K562 (cell line): ENCODE measurements around the gene TRIM25. TPM values are rescaled to one million over a fixed set of nuclear protein-coding genes. Genes with fewer than 3 reads are reported as not detected.

ENCODE experiments used
- ATAC-seq: fragments of 200-7000 bp; cut with Tn5 transposase; 3 replicates; pipeline ENCODE4 v1.9.1; 2020; ENCODE audit warnings: moderate library complexity
- BruUV-seq: library from RNA; stranded (reverse); fragments of 400-500 nt; replicated peaks from 2 replicates; lab custom pipeline; 2021; lab: Mats Ljungman, UMichigan
- CTCF ChIA-PET: fragments of 300-600 bp; formaldehyde crosslinking; extraction: SDS; loops from one replicate; lab custom pipeline; 2021; ENCODE audit warnings: low intra/inter-chr PET ratio; lab: Yijun Ruan, JAX
- POLR2A ChIA-PET: fragments of 300-600, 350-650 bp; sonication (Branson Sonifier 250); formaldehyde crosslinking; extraction: SDS; loops from one replicate; lab custom pipeline; 2021; ENCODE audit warnings: antibody characterized with exemption, inconsistent platforms; lab: Yijun Ruan, JAX
- DNase-seq, 4 experiments: peaks; one replicate each; pipeline versions ENCODE4 v3.0.0 to v3.0.0-alpha.2; 2011 to 2018; ENCODE audit warnings: low spot score in 3 of 4, mixed read lengths in 3 of 4; ENCODE audit errors: extremely low read depth in 1 of 4
- FAIRE-seq: peaks from 2 replicates; lab custom pipeline; 2011; peaks lifted over from hg19 to GRCh38; lab: Jason Lieb, UNC
- H2AFZ ChIP-seq: 2 replicates; pipeline ENCODE4 v1.6.0; 2011; ENCODE audit warnings: low read depth, low read length, control low read depth, inconsistent platforms
- H3K27ac ChIP-seq: fragments of 200-600 bp; 3 replicates; pipeline ENCODE4 v1.8.0; 2011; ENCODE audit warnings: low read depth, mild to moderate bottlenecking, control low read depth, inconsistent platforms, low read length, moderate library complexity, mixed read lengths; ENCODE audit errors: extremely low read depth
- H3K27me3 ChIP-seq, 2 experiments: fragments of 300-600 bp in 1 of 2; 2 replicates in 1 of 2; 3 replicates in 1 of 2; pipeline versions ENCODE4 v1.6.0 to v1.8.0; 2011; ENCODE audit warnings: inconsistent platforms in 2 of 2, low read length in 2 of 2, mild to moderate bottlenecking in 1 of 2, mixed read lengths in 1 of 2, moderate library complexity in 1 of 2; ENCODE audit not compliant: control insufficient read depth in 2 of 2, insufficient read depth in 2 of 2
- H3K36me3 ChIP-seq: fragments of 300-600 bp; 3 replicates; pipeline ENCODE4 v1.8.0; 2011; ENCODE audit warnings: mild to moderate bottlenecking, low read length, inconsistent platforms; ENCODE audit not compliant: control insufficient read depth, insufficient read depth
- H3K4me1 ChIP-seq, 2 experiments: fragments of 200-600 bp in 1 of 2; replicated peaks in 1 of 2; 2 replicates in 1 of 2; 3 replicates in 1 of 2; pipeline versions ENCODE4 v1.5.1 to v1.8.0; 2011; ENCODE audit warnings: inconsistent platforms in 2 of 2, low read length in 2 of 2, mild to moderate bottlenecking in 1 of 2, mixed read lengths in 1 of 2, moderate library complexity in 1 of 2; ENCODE audit not compliant: control insufficient read depth in 2 of 2, insufficient read depth in 2 of 2
- H3K4me2 ChIP-seq: 2 replicates; pipeline ENCODE4 v1.6.1; 2011; ENCODE audit warnings: low read length, control low read depth, inconsistent platforms, mixed read lengths; ENCODE audit not compliant: insufficient read depth
- H3K4me3 ChIP-seq: fragments of 200-600 bp; sonication (generic), shearing (Covaris generic); 2 replicates; pipeline ENCODE4 v1.5.1; 2016; ENCODE audit warnings: control low read depth, inconsistent platforms
- H3K79me2 ChIP-seq: fragments of 200-600 bp; 3 replicates; pipeline ENCODE4 v1.8.0; 2011; ENCODE audit warnings: low read length, inconsistent platforms; ENCODE audit not compliant: control insufficient read depth, insufficient read depth
- H3K9ac ChIP-seq, 2 experiments: 2 replicates each; pipeline versions ENCODE4 v1.6.0 to v1.6.1; 2011; ENCODE audit warnings: low read depth in 2 of 2, low read length in 2 of 2, control low read depth in 1 of 2, inconsistent platforms in 1 of 2, mild to moderate bottlenecking in 1 of 2, mixed read lengths in 1 of 2; ENCODE audit not compliant: insufficient read depth in 1 of 2
- H3K9me1 ChIP-seq: one replicate; pipeline ENCODE4 v1.6.0; 2011; ENCODE audit warnings: inconsistent platforms, mild to moderate bottlenecking, low read length, moderate library complexity; ENCODE audit not compliant: control insufficient read depth, insufficient read depth
- H3K9me3 ChIP-seq: replicated peaks from 2 replicates; pipeline ENCODE4 v1.5.1; 2011; ENCODE audit warnings: low read depth, low read length, inconsistent platforms; ENCODE audit not compliant: control insufficient read depth, insufficient read depth
- H4K20me1 ChIP-seq: replicated peaks from 2 replicates; pipeline ENCODE4 v1.6.1; 2011; ENCODE audit warnings: low read length, inconsistent platforms, mixed read lengths; ENCODE audit not compliant: control insufficient read depth, insufficient read depth
- BCL6 ChIP-seq: fragments of 250-450 bp; sonication (Bioruptor Pico); IDR thresholded peaks from 2 replicates; pipeline ENCODE4 v1.4.0; 2020
- TSC22D4 ChIP-seq: fragments of 450-650 bp; IDR thresholded peaks from 2 replicates; pipeline ENCODE4 v1.6.1; 2016; ENCODE audit warnings: missing genetic modification characterization, missing biosample characterization, control low read depth
- ZNF609 ChIP-seq: sonication (generic); formaldehyde crosslinking; IDR thresholded peaks from 2 replicates; pipeline ENCODE4 v1.8.1; 2023; ENCODE audit warnings: missing genetic modification reagents, mild to moderate bottlenecking, borderline replicate concordance
- WGBS: fragments of 100-300 bp; shearing (Covaris generic); methylation state at CpG from one replicate; pipeline ENCODE4 v1.1.6; 2016; ENCODE audit warnings: low coverage, mixed read lengths; ENCODE audit not compliant: insufficient coverage; ENCODE audit errors: missing lambda C conversion rate; 5-methylcytosine and 5-hydroxymethylcytosine counted together
- in situ Hi-C: fragments of 300-500 bp; cut with MboI; formaldehyde crosslinking; loops from 4 replicates; pipeline ENCODE4 v1.15.0; 2018; ENCODE audit warnings: inconsistent platforms, mixed read lengths
- intact Hi-C: fragments of 100-400 bp; cut with micrococcal nuclease; formaldehyde crosslinking; loops from 2 replicates; pipeline ENCODE4 v1.14.2; 2022
- polyA plus RNA-seq, 8 experiments: library from polyadenylated mRNA; depleted of rRNA in 4 of 8; stranded (reverse) in 5 of 8; unstranded in 3 of 8; fragments of >200 nt; fragmentation: Nextera tagmentation in 2 of 8; fragmentation: Illumina TruSeq in 1 of 8; extraction: Ambion mirVana in 2 of 8; extraction: Trizol in 1 of 8; gene quantifications; 2 replicates each; pipeline versions ENCODE4 v1.2.1 to v1.2.3, GENCODE V29; 2011 to 2014; ENCODE audit warnings: inconsistent platforms in 1 of 8, missing spikeins in 1 of 8
- total RNA-seq, 7 experiments: library from RNA; depleted of rRNA in 6 of 7; stranded (reverse); fragments of >200 nt in 6 of 7; fragmentation: Illumina TruSeq in 2 of 7; extraction: Trizol in 2 of 7; gene quantifications; 2 replicates each; pipeline versions ENCODE4 v1.2.1 to v1.2.3, GENCODE V29; 2011 to 2021; ENCODE audit warnings: low replicate concordance in 1 of 7

The TRIM25 gene
- total and polyA plus RNA-seq, 9 of the 15 experiments (the other 6 are each of a cell fraction or from before 2014, with no cell fraction given), result 5.9 to 49.5 (median 24.5) TPM

- TF ChIP-seq ZNF609 (CRISPR knock-in tag) (no peak), TSC22D4 (tag) (no peak), BCL6 (CRISPR knock-in tag) (no peak)
Measured at GRCh38 chr17:56881685-56882295, 32.1 kb downstream of the TRIM25 start (continued).

GRCh38 chr17:56880571-56880970 lies 33.3 kb downstream of the TRIM25 start:
- ChIA-PET CTCF (no interaction called here), POLR2A (interaction anchor here (0.7 to 1.2 kb wide), 2 partner anchors 12 to 29 kb away, joined by 3 to 4 read pairs; no protein-coding TSS in a partner anchor)
- H3K4me3 ChIP-seq, result no peak overlapping the region
- H2AFZ ChIP-seq, result no peak overlapping the region
- H3K9ac ChIP-seq, result no peak overlapping the region
- no peaks in the 10 kb centered on the region for H4K20me1 ChIP-seq
- no peaks in the 10 kb centered on the region for H3K79me2 ChIP-seq
- WGBS, result 48% methylated on average over 8 of the region's 8 CpGs
- no peak for DNase-seq
- H3K9me3 ChIP-seq, result no peaks in the 10 kb centered on the region
- FAIRE-seq, result no peak
- intact Hi-C loops (no loop called here), in situ Hi-C loops (no loop called here)
- no peak overlapping the region for H3K27ac ChIP-seq
- no peaks in the 10 kb centered on the region for H3K9me1 ChIP-seq
- BruUV-seq, result no TSS peak
- H3K27me3 ChIP-seq, result no peaks in the 10 kb centered on the region
- no peak overlapping the region for H3K4me2 ChIP-seq
- no peak for ATAC-seq
- H3K36me3 ChIP-seq, result 0 out of 3 replicates have a peak, but pooled peaks cover 4% of the 10 kb centered on the region
- H3K4me1 ChIP-seq, result peaks cover 0 to 14% of the 10 kb centered on the region in 2 experiments; a peak in 3 of 5 replicates
